ENCODE results near the gene RAP1GAP. TPM values are rescaled to one million over a fixed set of nuclear protein-coding genes. Genes with fewer than 3 reads are reported as not detected.

The RAP1GAP gene
- total RNA-seq, 4 donors from 2014 or later = 0.33 to 0.83 (median 0.56) TPM

DNA sequence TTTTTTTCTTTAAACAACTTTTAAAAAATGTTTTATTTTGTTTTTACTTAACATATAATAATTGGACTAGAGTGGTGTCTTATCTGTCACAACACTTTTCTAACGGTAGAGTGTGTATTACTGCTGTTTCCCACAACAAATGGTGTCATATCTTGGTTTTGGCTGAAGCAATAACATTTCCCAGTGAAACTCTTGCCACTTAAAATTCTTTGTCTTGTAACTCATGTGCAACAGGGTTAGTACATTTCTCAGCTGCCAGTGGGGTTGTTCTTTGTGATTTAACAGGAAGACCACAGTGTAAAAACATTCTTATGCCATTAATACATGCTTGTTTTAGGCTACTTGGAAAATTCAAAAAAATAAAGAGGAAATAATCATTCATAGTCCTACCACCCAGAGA lies 116.4 kb downstream of the RAP1GAP start:
- Histone ChIP-seq H3K4me3 (no peak overlapping the region), H3K27ac (replicated peaks in 1 of 4) (no peak overlapping the region), H3K27me3 (peaks cover 0 to 38% (median 0%) of the 10 kb centered on the region in 4 donors), H3K9me3 (no peaks in the 10 kb centered on the region), H3K36me3 (no peaks in the 10 kb centered on the region), H3K4me1 (peaks cover 0 to 6% (median 0%) of the 10 kb centered on the region in 4 donors)
- intact Hi-C loops (cut with DNase I) = no loop called here
- DNase-seq (ENCODE audit: extremely low spot score) = no peak
- TF ChIP-seq POLR2AphosphoS5 (IDR thresholded peaks at IDR 0.05) = no peak
- TF ChIP-seq EP300 (IDR thresholded peaks at IDR 0.05) = no peak
- TF ChIP-seq, protein P1, sequence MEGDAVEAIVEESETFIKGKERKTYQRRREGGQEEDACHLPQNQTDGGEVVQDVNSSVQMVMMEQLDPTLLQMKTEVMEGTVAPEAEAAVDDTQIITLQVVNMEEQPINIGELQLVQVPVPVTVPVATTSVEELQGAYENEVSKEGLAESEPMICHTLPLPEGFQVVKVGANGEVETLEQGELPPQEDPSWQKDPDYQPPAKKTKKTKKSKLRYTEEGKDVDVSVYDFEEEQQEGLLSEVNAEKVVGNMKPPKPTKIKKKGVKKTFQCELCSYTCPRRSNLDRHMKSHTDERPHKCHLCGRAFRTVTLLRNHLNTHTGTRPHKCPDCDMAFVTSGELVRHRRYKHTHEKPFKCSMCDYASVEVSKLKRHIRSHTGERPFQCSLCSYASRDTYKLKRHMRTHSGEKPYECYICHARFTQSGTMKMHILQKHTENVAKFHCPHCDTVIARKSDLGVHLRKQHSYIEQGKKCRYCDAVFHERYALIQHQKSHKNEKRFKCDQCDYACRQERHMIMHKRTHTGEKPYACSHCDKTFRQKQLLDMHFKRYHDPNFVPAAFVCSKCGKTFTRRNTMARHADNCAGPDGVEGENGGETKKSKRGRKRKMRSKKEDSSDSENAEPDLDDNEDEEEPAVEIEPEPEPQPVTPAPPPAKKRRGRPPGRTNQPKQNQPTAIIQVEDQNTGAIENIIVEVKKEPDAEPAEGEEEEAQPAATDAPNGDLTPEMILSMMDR (IDR thresholded peaks at IDR 0.05) = no peak
- no peak for TF ChIP-seq POLR2A (IDR thresholded peaks at IDR 0.05; ENCODE audit: low read depth)
- WGBS = 26% methylated on average over 1 of the region's 1 CpG

- Histone ChIP-seq H3K4me3 (no peak overlapping the region), H3K36me3 (no peaks in the 10 kb centered on the region), H3K4me1 (peaks cover 0 to 14% (median 0%) of the 10 kb centered on the region in 4 donors), H3K9me3 (no peaks in the 10 kb centered on the region), H3K27me3 (peaks cover 0 to 31% (median 0%) of the 10 kb centered on the region in 4 donors), H3K27ac (replicated peaks in 1 of 4) (no peak overlapping the region)
- intact Hi-C loops (cut with DNase I) = no loop called here
- DNase-seq (ENCODE audit: extremely low spot score) = no peak
- WGBS = 85% methylated on average over 12 of the region's 12 CpGs
- TF ChIP-seq, protein P1 (IDR thresholded peaks at IDR 0.05) = no peak
- no peak for TF ChIP-seq POLR2AphosphoS5 (IDR thresholded peaks at IDR 0.05)
- TF ChIP-seq POLR2A (IDR thresholded peaks at IDR 0.05; ENCODE audit: low read depth) = no peak
Observed at GRCh38 chr1:21550866-21551475, 118.2 kb downstream of the RAP1GAP start.

DNA sequence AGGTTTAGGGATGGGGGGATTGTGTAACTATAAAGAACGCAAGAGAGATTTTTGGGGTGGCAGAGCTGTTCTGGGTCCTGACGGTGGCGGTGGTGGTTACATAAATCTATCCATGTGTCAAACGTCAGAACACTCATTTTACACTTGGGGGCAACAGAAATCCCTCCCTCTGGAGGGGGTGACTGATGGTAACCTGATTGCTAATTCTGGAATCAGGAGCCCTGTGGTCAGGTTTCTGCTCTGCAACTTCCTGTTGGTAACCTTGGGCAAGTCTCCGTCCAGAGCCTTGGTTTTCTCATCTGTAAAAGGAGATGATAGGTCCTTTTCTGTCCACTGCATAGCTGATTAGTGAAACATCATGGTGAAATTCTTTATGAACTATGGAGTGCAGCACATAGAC lies 119.1 kb downstream of the RAP1GAP start:
- H3K9me3 ChIP-seq = no peaks in the 10 kb centered on the region
- no peak for TF ChIP-seq EP300 (IDR thresholded peaks at IDR 0.05)
- TF ChIP-seq POLR2A (IDR thresholded peaks at IDR 0.05; ENCODE audit: low read depth) = no peak
- TF ChIP-seq, protein P1 (IDR thresholded peaks at IDR 0.05) = no peak
- DNase-seq (ENCODE audit: extremely low spot score) = no peak
- intact Hi-C loops (cut with DNase I) = no loop called here
- peaks cover 0 to 31% (median 0%) of the 10 kb centered on the region in 4 donors for H3K27me3 ChIP-seq
- H3K4me3 ChIP-seq = no peak overlapping the region
- H3K27ac ChIP-seq (replicated peaks in 1 of 4) = no peak overlapping the region
- peaks cover 0 to 14% (median 0%) of the 10 kb centered on the region in 4 donors for H3K4me1 ChIP-seq
- H3K36me3 ChIP-seq = no peaks in the 10 kb centered on the region
- WGBS = 54% methylated on average over 5 of the region's 5 CpGs

DNA sequence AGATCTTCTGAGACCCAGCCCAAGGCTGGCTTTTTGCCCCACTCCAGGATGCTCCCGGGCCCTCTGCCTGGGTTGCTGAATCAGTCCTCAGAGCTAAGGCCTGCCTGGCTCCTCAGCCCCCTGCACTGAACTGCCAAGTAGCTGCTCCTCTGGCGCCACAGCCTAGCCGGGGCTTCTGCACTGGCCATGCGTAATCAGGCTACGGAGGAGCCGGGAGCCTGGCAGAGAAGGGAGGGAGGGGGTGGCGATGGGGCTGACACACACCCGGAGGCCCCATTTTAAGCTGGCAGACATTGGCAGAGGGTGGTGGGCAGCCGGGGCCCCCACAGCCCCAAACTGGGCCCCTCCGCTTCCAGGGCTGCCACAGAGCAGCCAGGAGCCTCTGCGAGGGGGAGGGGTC lies 121.3 kb downstream of the RAP1GAP start:
- Histone ChIP-seq H3K4me1 (peaks cover 0 to 9% (median 0%) of the 10 kb centered on the region in 4 donors), H3K4me3 (no peak overlapping the region), H3K9me3 (no peaks in the 10 kb centered on the region), H3K27me3 (peaks cover 0 to 22% (median 0%) of the 10 kb centered on the region in 4 donors), H3K36me3 (no peaks in the 10 kb centered on the region), H3K27ac (replicated peaks in 1 of 4) (no peak overlapping the region)
- TF ChIP-seq EP300 (IDR thresholded peaks at IDR 0.05) = no peak
- TF ChIP-seq, protein P1 (IDR thresholded peaks at IDR 0.05) = no peak
- TF ChIP-seq POLR2AphosphoS5 (IDR thresholded peaks at IDR 0.05) = no peak
- TF ChIP-seq POLR2A (IDR thresholded peaks at IDR 0.05; ENCODE audit: low read depth) = no peak
- intact Hi-C loops (cut with DNase I) = no loop called here
- DNase-seq (ENCODE audit: extremely low spot score) = no peak
- WGBS = 89% methylated on average over 5 of the region's 11 CpGs

Other genes with a start within 250 kb of the RAP1GAP start
- 10 to 100 TPM in 2 of 4 donors, 1 to 10 TPM in 2; 5.8 to 13.1 (median 9.0) TPM for gene NBPF3, start 229.2 kb downstream of the RAP1GAP start, total RNA-seq
- 10 to 100 TPM in 1 of 4 donors, 1 to 10 TPM in 3; 1.2 to 10.3 (median 3.8) TPM for gene ALPL, start 159.9 kb downstream of the RAP1GAP start, total RNA-seq
- 10 to 100 TPM; 29.3 to 46.5 (median 37.7) TPM for gene USP48, start 113.8 kb upstream of the RAP1GAP start, total RNA-seq
- not detected for gene LDLRAD2, start 142.9 kb upstream of the RAP1GAP start, total RNA-seq

Data from esophagus muscularis mucosa (tissue), 4 donors.